ENCODE results near the gene GPRC5D.

DNA sequence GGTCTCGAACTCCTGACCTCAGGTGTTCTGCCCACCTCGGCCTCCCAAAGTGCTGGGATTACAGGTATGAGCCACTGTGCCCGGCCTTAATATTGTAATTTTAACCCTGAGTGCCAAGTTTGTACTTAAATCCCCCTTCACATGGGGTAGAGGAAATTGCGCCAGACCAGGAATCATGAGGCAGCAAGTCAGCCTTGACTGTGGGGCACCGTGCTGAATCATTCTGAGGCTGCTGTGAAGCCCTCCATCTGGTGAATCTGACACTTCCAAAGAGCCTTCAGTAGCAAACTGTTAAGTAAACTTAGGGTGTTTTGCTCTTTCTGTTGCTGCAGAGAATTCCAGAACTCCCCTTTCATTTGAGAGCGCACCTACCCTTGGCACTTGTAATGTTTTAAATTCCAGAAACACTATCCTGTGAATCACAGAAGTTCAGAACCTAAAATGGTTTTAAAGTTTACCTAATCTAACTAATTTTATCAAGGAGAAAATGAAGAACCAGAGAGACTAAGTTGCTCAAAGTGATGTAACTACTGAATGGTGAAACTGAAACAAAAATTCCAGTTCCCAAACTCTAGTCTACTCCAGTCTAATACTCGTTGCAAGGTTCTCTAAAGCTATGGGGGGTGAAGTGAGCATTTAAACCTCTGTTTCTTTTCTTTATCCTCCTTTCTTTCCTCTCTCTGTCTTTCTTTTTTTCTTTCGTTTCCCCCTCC lies 40.6 kb upstream of the GPRC5D start:
- TF ChIP-seq CTCF (IDR thresholded peaks at IDR 0.05; ENCODE audit: insufficient read depth, low read length) (no peak), POLR2AphosphoS5 (IDR thresholded peaks at IDR 0.05; ENCODE audit: low read depth) (no peak), SPI1 (IDR thresholded peaks at IDR 0.05; ENCODE audit: borderline replicate concordance, low read depth) (no peak)
